Chondrocyte (in vitro differentiated cells): Measurements from ENCODE around the gene PLIN4. TPM values are rescaled to one million over a fixed set of nuclear protein-coding genes. Genes with fewer than 3 reads are reported as not detected.
"Not testable (repeated sequence)": the region's sequence is repeated elsewhere in the genome, so short reads cannot be mapped to it uniquely, and the experiment has no call there.

Experiments used
- DNase-seq: peaks from one replicate; pipeline ENCODE4 v3.0.0; 2021; ENCODE audit warnings: mixed read lengths, low spot score
- H3K27ac Mint-ChIP-seq: one replicate; pipeline ENCODE4 v1.8.0; 2021; ENCODE audit warnings: mild to moderate bottlenecking, moderate library complexity, mixed read lengths; ENCODE audit not compliant: unreplicated experiment
- H3K27me3 Mint-ChIP-seq: 2 replicates; pipeline ENCODE4 v1.8.0; 2021; ENCODE audit warnings: low read depth, mixed read lengths
- H3K36me3 Mint-ChIP-seq: 2 replicates; pipeline ENCODE4 v1.8.0; 2021; ENCODE audit warnings: low read depth, mixed read lengths
- H3K4me1 Mint-ChIP-seq: 2 replicates; pipeline ENCODE4 v1.8.0; 2021; ENCODE audit warnings: low read depth, mild to moderate bottlenecking, mixed read lengths
- H3K4me3 Mint-ChIP-seq: one replicate; pipeline ENCODE4 v1.8.0; 2021; ENCODE audit warnings: mild to moderate bottlenecking, moderate library complexity, mixed read lengths; ENCODE audit not compliant: unreplicated experiment
- H3K9me3 Mint-ChIP-seq: 2 replicates; pipeline ENCODE4 v1.8.0; 2021; ENCODE audit warnings: low read depth, mixed read lengths
- total RNA-seq: library from RNA; stranded (reverse); gene quantifications from 3 replicates; pipeline ENCODE4 v1.2.1, GENCODE V29; 2021
- TF ChIP-seq, protein P1 (sequence below): fragments of 200-600 bp; sonication (generic); IDR thresholded peaks from 2 replicates; pipeline ENCODE4 v1.5.0; 2021; ENCODE audit warnings: antibody characterized with exemption, mild to moderate bottlenecking, moderate library complexity

The PLIN4 gene
- total RNA-seq, 1 donor from 2014 or later: 0.05 TPM

DNA sequence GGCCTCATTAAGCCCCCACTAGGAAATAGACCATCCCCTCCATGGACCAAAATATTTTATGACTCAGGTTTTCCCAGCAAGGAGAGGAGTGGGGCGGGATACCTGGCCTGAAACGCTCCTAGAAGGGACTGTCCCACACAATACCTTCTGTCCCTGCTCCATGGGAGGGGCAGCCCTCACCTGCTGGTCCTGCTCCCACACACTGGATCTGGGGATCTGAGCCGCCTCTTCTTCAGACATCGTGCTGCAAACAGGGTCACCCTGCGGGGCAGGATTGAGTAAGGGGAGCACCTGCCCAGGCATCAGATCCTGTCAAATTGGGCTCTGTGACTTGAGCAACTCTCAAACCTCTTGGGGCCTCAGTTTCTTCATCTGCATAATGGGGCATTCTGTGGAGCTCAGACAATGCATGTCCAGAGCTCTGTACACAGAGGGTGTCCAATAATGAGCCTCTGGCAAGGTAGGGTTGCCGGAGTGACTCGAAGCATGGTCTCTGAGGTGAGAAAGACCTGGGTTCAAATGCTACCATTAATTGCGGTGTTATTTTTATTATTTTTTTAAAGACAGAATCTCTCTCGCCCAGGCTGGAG, 15.6 kb upstream of the PLIN4 start:
- Mint-ChIP-seq H3K4me1 (peaks cover 2% of the 10 kb centered on the region), H3K9me3 (no peaks in the 10 kb centered on the region), H3K27ac (no peak overlapping the region), H3K27me3 (peaks cover 22% of the 10 kb centered on the region), H3K4me3 (no peak overlapping the region), H3K36me3 (no peaks in the 10 kb centered on the region)
- no peak for DNase-seq
- TF ChIP-seq, protein P1, sequence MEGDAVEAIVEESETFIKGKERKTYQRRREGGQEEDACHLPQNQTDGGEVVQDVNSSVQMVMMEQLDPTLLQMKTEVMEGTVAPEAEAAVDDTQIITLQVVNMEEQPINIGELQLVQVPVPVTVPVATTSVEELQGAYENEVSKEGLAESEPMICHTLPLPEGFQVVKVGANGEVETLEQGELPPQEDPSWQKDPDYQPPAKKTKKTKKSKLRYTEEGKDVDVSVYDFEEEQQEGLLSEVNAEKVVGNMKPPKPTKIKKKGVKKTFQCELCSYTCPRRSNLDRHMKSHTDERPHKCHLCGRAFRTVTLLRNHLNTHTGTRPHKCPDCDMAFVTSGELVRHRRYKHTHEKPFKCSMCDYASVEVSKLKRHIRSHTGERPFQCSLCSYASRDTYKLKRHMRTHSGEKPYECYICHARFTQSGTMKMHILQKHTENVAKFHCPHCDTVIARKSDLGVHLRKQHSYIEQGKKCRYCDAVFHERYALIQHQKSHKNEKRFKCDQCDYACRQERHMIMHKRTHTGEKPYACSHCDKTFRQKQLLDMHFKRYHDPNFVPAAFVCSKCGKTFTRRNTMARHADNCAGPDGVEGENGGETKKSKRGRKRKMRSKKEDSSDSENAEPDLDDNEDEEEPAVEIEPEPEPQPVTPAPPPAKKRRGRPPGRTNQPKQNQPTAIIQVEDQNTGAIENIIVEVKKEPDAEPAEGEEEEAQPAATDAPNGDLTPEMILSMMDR: no peak

GRCh38 chr19:4533334-4533733, 15.0 kb upstream of the PLIN4 start:
- no peak for DNase-seq
- Mint-ChIP-seq H3K4me1 (peaks cover 2% of the 10 kb centered on the region), H3K27me3 (peaks cover 21% of the 10 kb centered on the region), H3K4me3 (no peak overlapping the region), H3K27ac (no peak overlapping the region), H3K36me3 (no peaks in the 10 kb centered on the region), H3K9me3 (no peaks in the 10 kb centered on the region)
- TF ChIP-seq, protein P1: no peak

- Mint-ChIP-seq H3K36me3 (no peaks in the 10 kb centered on the region), H3K4me3 (no peak overlapping the region), H3K9me3 (no peaks in the 10 kb centered on the region), H3K27me3 (peaks cover 16% of the 10 kb centered on the region), H3K27ac (no peak overlapping the region), H3K4me1 (peaks cover 2% of the 10 kb centered on the region)
- TF ChIP-seq, protein P1: no peak
- DNase-seq: no peak
Observed at GRCh38 chr19:4531562-4532165, 13.4 kb upstream of the PLIN4 start.

DNA sequence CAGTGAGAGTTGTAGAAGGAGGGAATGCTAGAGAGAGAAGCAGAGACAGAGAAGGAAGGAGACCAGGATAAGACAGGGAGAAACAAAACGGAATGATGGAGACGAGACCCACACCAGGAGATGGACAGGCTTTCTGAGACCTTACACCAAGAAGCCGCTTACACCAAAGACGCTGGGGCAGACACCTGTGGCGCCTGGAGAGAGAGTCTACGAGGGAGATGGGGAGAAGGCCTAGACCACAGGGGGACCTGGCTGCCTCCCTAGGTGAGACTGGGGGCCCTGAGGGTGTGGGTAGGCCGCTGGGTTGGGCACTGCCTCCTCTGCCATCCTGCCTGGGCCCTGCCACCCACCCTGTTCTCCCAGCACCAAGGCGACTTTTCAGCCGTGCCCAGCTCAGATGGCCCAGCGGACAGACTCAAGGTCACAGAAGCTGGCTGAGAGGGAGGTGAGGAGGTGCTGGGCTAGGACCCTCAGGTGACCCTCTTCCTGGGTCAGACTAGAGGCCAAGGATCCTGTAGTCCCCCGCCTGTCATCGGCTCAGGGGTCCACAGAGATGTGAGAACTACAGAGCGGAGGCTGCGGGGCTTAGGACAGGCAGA, 11.7 kb upstream of the PLIN4 start:
- Mint-ChIP-seq H3K4me1 (no peaks in the 10 kb centered on the region), H3K9me3 (no peaks in the 10 kb centered on the region), H3K27me3 (peaks cover 9% of the 10 kb centered on the region), H3K4me3 (no peak overlapping the region), H3K27ac (no peak overlapping the region), H3K36me3 (no peaks in the 10 kb centered on the region)
- no peak for DNase-seq
- TF ChIP-seq, protein P1: no peak

DNA sequence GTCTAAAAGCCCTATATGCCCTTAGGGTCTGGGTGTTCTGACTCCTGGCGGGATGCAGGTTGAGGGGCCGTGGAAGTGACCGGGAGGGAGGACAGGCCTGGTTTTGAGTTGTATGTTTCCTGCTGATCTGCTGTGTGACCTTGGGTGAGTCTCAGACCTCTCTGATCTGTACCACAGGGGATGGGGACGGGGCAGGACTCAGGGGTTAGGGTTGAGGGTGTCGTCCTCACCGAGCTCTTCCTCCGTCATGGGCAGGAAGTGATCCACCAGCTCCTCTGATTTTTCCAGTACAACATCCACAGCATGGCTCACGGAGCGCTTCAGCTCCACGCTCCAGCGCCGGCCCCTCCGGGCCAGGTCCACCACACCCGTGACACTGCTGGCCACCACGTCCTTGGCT, 10.6 kb upstream of the PLIN4 start:
- Mint-ChIP-seq H3K27me3 (peaks cover 7% of the 10 kb centered on the region), H3K27ac (no peak overlapping the region), H3K4me3 (no peak overlapping the region), H3K4me1 (no peaks in the 10 kb centered on the region), H3K9me3 (no peaks in the 10 kb centered on the region), H3K36me3 (no peaks in the 10 kb centered on the region)
- no peak for DNase-seq
- TF ChIP-seq, protein P1: no peak

- H3K9me3 Mint-ChIP-seq, H3K4me1 Mint-ChIP-seq, H3K27ac Mint-ChIP-seq, H3K4me3 Mint-ChIP-seq, H3K27me3 Mint-ChIP-seq, DNase-seq, H3K36me3 Mint-ChIP-seq: not testable (repeated sequence)
Observed at GRCh38 chr19:4527377-4527776, 9.1 kb upstream of the PLIN4 start.
